GM06990 (cell line): ENCODE measurements around the gene USF2.
A peak's percentile ranks its signal among the peaks of the same experiment; 100 is the strongest.

Experiments used
- DNase-seq: peaks from one replicate; pipeline ENCODE4 v3.0.0-alpha.2; 2011; ENCODE audit not compliant: insufficient read length; ENCODE audit errors: extremely low read depth
- H3K27me3 ChIP-seq: replicated peaks from 2 replicates; pipeline ENCODE4 v1.6.0; 2011; ENCODE audit warnings: low read length; ENCODE audit not compliant: control insufficient read depth, insufficient read depth
- H3K36me3 ChIP-seq: 2 replicates; pipeline ENCODE4 v1.5.1; 2011; ENCODE audit warnings: low read length; ENCODE audit not compliant: control insufficient read depth, insufficient read depth
- H3K4me3 ChIP-seq: replicated peaks from 2 replicates; pipeline ENCODE4 v1.5.1; 2011; ENCODE audit warnings: low read depth, mild to moderate bottlenecking, control low read depth, low read length
- CTCF ChIP-seq: IDR thresholded peaks from 2 replicates; pipeline ENCODE4 v1.5.1; 2011; ENCODE audit warnings: low read length, control low read depth, mild to moderate bottlenecking, inconsistent platforms; ENCODE audit not compliant: insufficient read depth, poor library complexity, severe bottlenecking

USF2 gene

GRCh38 chr19:35249146-35249847 is 19.5 kb upstream of the USF2 start:
- TF ChIP-seq CTCF = no peak
- peaks cover 4% of the 10 kb centered on the region; the same call in 1 of the 2 replicates for H3K36me3 ChIP-seq
- H3K4me3 ChIP-seq = peak overlapping the region; percentile 74
- no peak for DNase-seq
- H3K27me3 ChIP-seq = no peaks in the 10 kb centered on the region

- peaks cover 4% of the 10 kb centered on the region; the same call in 1 of the 2 replicates for H3K36me3 ChIP-seq
- peak overlapping the region; percentile 74 for H3K4me3 ChIP-seq
These were observed 18.7 kb upstream of the USF2 start for GRCh38 chr19:35249848-35250711.

GRCh38 chr19:35251456-35251855 is 17.3 kb upstream of the USF2 start:
- no peak for DNase-seq
- no peaks in the 10 kb centered on the region for H3K27me3 ChIP-seq
- H3K4me3 ChIP-seq = no peak overlapping the region
- peaks cover 4% of the 10 kb centered on the region; the same call in 1 of the 2 replicates for H3K36me3 ChIP-seq
- TF ChIP-seq CTCF = no peak

More at GRCh38 chr19:35249848-35250711, 18.7 kb upstream of the USF2 start:
- no peak for TF ChIP-seq CTCF
- no peaks in the 10 kb centered on the region for H3K27me3 ChIP-seq
- no peak for DNase-seq

GRCh38 chr19:35253316-35254286 is 15.2 kb upstream of the USF2 start:
- Histone ChIP-seq H3K4me3 (no peak overlapping the region), H3K36me3 (peaks cover 4% of the 10 kb centered on the region; the same call in 1 of the 2 replicates), H3K27me3 (no peaks in the 10 kb centered on the region)
- no peak for TF ChIP-seq CTCF
- no peak for DNase-seq
